Stimulated activated CD4-positive, alpha-beta T cell treated with anti-CD3 and anti-CD28 coated beads, TNF-alpha, amount 100 ng/mL, for 24 hours (primary cell): ENCODE data around the gene ALDH1A2.

Source experiments
- DNase-seq, 3 experiments: peaks; one replicate each; pipeline ENCODE4 v3.0.0-alpha.2; 2020; ENCODE audit warnings: low read depth in 3 of 3

The ALDH1A2 gene

GRCh38 chr15:57943754-57944420 is 121.6 kb downstream of the ALDH1A2 start:
- DNase-seq, result no peak

DNA sequence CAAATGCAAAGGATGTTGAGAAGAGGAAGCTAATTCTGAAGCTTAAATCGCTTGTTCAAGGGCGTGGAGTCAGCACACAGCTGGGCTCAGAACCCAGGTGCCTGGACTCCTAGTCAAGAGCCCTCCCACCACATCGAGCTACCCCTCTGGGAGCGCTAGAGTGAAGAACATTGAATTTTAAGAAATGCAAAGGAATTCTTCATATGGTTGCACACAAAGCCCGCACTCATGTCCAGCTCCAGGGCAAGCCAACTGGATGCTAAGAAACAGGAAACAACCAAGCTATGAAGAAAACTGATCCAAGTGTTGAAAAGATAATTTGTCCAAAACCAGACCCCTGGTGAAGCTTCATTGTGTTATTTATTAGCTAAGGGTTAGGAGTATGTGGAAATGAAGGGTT is 122.3 kb downstream of the ALDH1A2 start:
- no peak for DNase-seq

DNA sequence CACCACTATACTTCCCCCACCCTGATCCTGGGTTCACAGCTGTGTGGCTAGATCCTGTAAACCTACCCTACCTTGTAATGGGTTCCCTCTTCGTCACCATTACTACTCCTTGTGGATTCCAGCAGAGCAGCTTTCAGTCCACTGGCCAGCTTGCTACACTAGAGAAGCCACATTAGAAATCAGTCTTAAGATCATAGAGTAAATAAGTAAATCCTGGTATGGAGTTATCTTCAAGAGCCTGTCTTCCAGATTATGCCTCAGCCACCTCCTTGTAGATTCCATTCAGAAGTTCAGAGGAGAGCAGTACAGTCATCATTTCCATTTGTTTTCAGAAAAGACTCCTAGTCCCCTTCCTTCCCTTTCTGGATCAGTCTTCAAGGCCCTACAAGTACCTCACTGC is 123.7 kb downstream of the ALDH1A2 start:
- no peak for DNase-seq

DNA sequence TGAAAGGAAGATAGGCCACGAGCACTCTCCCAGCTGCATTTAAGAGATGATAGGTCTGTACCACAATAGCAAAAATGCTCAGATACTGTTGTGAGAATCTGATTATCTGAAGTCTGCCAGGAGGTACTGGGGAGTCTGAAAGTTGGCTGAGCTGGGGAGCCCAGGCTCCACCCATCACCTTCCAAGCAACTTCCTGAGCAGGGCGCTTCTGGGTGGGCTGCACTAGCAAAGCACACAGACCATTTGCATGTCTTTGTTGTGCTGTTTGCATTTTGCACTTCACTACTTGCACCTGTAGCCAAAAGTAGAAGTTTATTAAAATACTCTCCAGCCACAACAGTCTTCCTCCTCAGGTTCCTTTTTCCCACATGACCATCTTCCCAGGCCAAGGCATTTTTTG is 133.2 kb downstream of the ALDH1A2 start:
- DNase-seq, result no peak

- DNase-seq, result no peak
Measured at GRCh38 chr15:57931570-57931969, 133.9 kb downstream of the ALDH1A2 start.

- DNase-seq, result no peak
Measured at GRCh38 chr15:57927091-57927631, 138.3 kb downstream of the ALDH1A2 start.

DNA sequence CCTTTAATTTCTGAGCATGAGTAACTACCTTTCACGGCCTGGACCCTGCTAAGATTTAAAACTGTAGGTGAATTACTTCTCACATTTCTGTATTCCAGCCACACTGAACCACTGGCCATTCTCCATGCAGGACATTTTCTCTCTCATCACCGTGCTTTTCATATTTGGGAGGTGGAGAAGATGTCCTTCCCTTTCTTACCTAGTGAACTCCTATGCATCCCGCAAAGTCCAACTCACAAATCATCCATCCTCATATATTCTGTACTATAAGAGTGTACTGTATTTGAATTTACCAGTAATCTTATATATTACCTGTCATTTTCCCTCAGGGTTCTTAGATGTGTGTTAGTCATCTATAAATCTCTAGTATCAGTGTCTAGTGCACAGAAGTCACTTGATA is 139.9 kb downstream of the ALDH1A2 start:
- DNase-seq, result no peak

GRCh38 chr15:57924598-57924997 is 140.9 kb downstream of the ALDH1A2 start:
- no peak for DNase-seq

DNA sequence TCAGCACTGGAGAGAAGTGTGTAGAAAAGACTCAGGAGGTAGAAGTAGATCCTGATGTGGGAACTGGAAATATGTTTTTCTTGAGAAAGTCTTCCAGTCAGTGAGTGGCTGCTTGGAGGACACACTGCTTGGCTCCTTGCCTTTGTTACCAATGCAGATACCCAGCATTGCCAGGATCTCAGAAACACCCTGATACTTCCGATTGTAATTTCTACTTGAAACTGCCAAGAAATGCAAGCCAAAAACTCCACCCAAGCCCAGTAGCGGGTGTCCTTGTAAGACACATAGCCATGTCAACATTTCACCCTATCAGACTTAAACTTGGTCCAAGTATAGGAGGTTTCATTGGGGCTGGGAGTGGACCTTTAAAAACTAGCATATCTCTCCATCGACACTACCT is 141.8 kb downstream of the ALDH1A2 start:
- no peak for DNase-seq

- no peak for DNase-seq
Measured at GRCh38 chr15:57923306-57923705, 142.2 kb downstream of the ALDH1A2 start.

DNA sequence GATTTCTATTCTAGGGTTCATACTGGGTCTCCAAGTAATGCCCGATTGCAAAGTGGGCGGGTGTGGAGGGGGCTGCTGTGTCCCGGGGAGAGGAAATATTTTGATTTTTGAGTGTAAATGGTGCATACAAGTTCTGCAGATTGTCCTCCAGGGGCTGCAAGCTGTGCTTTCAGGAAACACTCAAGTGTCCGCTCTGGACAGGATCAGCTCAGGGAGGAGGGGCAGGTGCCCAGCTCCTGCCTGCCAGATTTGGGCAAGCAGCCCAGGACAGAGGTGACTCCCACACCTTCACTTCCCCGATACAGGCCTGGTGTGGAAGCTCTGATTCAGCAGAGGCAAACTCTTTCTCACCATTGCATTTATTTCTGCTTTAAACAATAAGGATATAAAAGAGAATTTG is 142.7 kb downstream of the ALDH1A2 start:
- DNase-seq, result no peak

- no peak for DNase-seq
Measured at GRCh38 chr15:57921371-57921770, 144.1 kb downstream of the ALDH1A2 start.

DNA sequence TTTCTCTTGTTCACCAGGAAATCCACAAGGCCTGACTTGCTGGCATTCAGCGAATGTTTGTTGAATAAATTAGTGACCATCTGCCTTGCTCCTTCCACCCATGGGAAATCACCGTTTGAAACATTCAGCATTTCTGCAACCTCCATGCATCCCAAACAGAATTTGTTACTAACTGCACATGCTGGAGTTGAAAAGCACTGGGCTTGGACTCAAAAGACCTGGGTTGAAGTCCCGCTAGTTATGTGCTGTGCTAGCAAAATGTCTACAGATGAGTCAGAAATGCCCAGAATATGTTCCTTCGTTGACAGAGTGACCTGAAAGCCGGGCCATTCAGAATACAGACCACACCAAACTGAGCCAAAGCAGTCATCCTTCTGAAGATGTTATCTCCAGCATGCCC is 144.6 kb downstream of the ALDH1A2 start:
- no peak for DNase-seq

DNA sequence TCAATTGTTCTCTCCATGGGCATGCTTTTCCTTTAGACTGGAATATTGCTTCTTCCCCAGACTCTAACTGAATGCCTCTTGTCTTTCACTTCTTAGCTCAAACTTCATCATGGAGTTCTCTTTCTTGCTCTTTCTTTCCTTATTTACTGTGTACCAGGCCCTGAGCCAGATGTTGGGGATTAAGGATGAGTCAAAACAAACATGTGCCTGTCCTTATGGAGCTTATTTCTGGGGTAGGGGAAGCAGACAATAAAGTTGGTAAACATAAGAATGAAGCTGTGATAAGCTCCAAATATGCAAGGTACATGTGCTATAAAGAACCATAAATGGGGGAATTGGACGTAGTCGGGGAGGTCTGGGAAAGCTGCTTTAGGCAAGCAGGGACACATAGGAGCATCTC is 145.8 kb downstream of the ALDH1A2 start:
- no peak for DNase-seq

DNA sequence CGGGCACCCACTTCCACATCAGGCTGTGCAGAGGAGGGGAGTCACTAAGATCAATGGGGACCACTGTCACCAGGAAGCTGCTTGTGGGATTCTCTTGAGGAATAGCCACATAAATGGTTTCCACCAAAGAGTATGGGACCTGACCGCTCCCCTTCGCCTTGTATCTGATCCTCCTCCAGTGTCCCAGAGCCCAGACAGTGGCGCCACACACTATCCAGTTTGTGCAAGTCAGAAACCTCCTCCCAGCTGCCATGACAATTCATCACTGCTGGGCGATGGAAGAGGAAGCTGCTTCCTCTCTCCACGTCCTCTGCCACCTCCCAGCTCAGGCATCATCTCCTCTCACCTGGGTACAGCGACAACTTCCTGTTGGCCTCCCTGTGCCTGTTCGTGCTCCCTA is 147.5 kb downstream of the ALDH1A2 start:
- DNase-seq, result no peak

DNA sequence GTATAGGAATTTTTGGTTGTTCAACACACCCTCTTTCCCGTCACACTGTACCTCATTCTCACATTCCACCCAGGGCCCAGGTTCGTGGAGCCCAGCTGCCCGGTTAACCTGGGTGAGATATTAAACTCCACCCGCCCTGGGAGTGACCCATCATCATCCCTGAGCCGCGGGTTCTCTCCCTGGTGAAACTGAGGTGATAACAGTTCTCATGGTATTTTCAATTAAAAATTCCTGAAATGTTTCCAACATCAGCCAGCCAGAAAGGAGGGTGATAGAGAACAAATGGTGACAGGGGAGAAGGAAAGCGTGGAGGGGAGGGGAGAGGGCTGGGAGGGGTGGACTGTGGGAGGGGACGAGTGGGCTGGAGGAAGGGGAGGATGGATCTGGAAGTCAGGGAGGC is 148.8 kb downstream of the ALDH1A2 start:
- DNase-seq, result no peak

DNA sequence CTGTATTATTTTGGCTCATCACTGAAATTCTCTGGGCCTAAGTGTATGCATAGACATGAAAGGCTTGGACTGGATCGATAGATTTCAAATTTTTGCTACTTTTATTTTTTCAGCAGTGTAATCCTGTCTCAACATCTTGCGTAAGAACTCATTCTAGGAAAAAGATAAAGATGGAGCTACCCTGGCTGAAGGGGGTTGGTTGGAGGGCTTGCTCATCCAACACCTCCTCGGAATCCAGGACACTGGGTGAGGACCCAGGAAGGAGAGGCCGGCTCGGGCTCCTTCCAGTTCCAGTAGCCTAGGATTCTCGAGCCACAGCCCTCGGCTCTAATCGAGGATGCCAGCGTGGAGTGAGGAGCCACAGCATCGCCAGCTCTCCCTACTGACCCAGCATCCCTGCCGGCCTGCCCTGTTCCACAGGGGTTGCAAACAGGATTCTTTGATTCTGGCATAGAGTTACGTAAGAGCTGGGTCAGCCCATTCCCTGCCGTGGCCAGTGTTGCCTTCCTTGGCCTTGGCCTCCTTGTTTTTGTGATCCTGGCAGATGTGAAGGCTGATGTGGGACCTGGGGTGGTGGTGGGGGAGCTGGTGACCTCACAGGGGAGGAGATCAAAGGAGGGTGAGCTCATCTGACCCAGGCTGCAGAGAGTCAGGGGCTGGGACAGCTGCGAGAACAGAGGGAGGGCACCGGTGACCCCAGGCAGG is 149.5 kb downstream of the ALDH1A2 start:
- DNase-seq, result no peak

- DNase-seq, result no peak
Measured at GRCh38 chr15:57914350-57915055, 151.0 kb downstream of the ALDH1A2 start.

GRCh38 chr15:57911247-57911646 is 154.3 kb downstream of the ALDH1A2 start:
- no peak for DNase-seq

DNA sequence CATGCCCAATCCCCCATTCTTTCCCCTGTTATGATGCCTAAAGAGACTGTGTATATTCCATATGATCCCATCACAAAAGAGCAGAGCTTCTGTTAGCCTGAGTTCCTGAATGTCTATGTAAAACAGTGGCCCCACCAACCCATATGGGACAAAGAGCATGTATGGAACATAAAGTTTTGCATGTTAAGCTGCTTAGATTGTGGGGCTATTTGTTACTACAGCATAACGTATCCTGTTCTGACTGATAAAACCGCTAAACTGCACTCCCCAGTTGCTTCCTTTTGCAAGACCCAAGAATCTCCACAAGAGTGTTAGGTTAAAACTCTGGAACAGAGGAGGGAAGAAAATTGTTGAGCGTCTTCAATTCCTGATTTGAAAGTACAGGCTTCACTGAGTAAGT is 154.8 kb downstream of the ALDH1A2 start:
- no peak for DNase-seq

GRCh38 chr15:57909388-57909787 is 156.1 kb downstream of the ALDH1A2 start:
- no peak for DNase-seq

- no peak for DNase-seq
Measured at GRCh38 chr15:57903626-57904025, 161.9 kb downstream of the ALDH1A2 start.
